Body of pancreas (tissue), 4 donors: ENCODE data around the gene KMT2D. TPM values are rescaled to one million over a fixed set of nuclear protein-coding genes. Genes with fewer than 3 reads are reported as not detected.

ENCODE experiments used
- ATAC-seq: fragments of 150-250 bp; one replicate; pipeline ENCODE4 v1.9.1; 2016
- DNase-seq, 4 donors: peaks; one replicate each; pipeline ENCODE4 v3.0.0-alpha.2; 2019
- H3K27ac ChIP-seq, 4 donors: fragments of 200-600 bp; sonication (generic); 1 replicate in 3 of 4; 2 replicates in 1 of 4; pipeline versions ENCODE4 v1.5.1 to v1.6.1; 2016 to 2019; ENCODE audit warnings: mild to moderate bottlenecking in 1 of 4, mixed read lengths in 1 of 4, moderate library complexity in 1 of 4
- H3K27me3 ChIP-seq, 2 donors: fragments of 200-600 bp; sonication (generic); one replicate each; pipeline ENCODE4 v1.6.0; 2016; ENCODE audit warnings: mild to moderate bottlenecking in 1 of 2
- H3K36me3 ChIP-seq, 2 donors: fragments of 200-600 bp; sonication (generic); replicated peaks in 1 of 2; 2 replicates each; pipeline ENCODE4 v1.5.1; 2016; ENCODE audit warnings: low read depth in 2 of 2; ENCODE audit not compliant: insufficient read depth in 1 of 2
- H3K4me1 ChIP-seq: fragments of 200-600 bp; sonication (generic); one replicate; pipeline ENCODE4 v1.6.0; 2016
- H3K4me3 ChIP-seq, 2 donors: fragments of 200-600 bp; sonication (generic); 1 replicate in 1 of 2; 2 replicates in 1 of 2; pipeline ENCODE4 v1.5.1; 2016 to 2019
- H3K9me3 ChIP-seq, 3 donors: fragments of 200-600 bp; sonication (generic); 1 replicate in 2 of 3; 2 replicates in 1 of 3; pipeline ENCODE4 v1.5.1; 2016
- CTCF ChIP-seq, 7 experiments: fragments of 450-650 bp in 4 of 7; fragments of 200-600 bp in 3 of 7; sonication (generic) in 3 of 7; IDR thresholded peaks; one replicate each; pipeline ENCODE4 v1.5.1; 2016 to 2019; ENCODE audit warnings: antibody characterized with exemption in 7 of 7
- POLR2A ChIP-seq, 3 donors: fragments of 450-650 bp; IDR thresholded peaks; one replicate each; pipeline ENCODE4 v1.6.1; 2016; ENCODE audit warnings: antibody characterized with exemption in 3 of 3, mild to moderate bottlenecking in 2 of 3
- WGBS, 2 donors: methylation state at CpG; one replicate each; pipeline ENCODE4 v1.1.5; 2017; 5-methylcytosine and 5-hydroxymethylcytosine counted together
- intact Hi-C: fragments of 100-400 bp; cut with DNase I; formaldehyde crosslinking; loops from one replicate; pipeline ENCODE4 v1.15.1; 2023
- total RNA-seq, 2 donors: library from RNA; depleted of rRNA; stranded (reverse); fragments of >200 nt; gene quantifications; one replicate each; pipeline ENCODE4 v1.1.0, GENCODE V29; 2016

The KMT2D gene
- total RNA-seq, 2 donors from 2014 or later = 38.4 to 51.1 TPM

- Histone ChIP-seq H3K9me3 (no peaks in the 10 kb centered on the region), H3K27ac (no peak overlapping the region), H3K4me3 (no peak overlapping the region), H3K4me1 (no peaks in the 10 kb centered on the region), H3K27me3 (no peaks in the 10 kb centered on the region), H3K36me3 (peaks cover 40 to 79% of the 10 kb centered on the region in 2 donors)
- intact Hi-C loops = no loop called here
- TF ChIP-seq CTCF (IDR thresholded peaks at IDR 0.05) = peak; percentile 33 to 53 (median 45)
- no peak for TF ChIP-seq POLR2A (IDR thresholded peaks at IDR 0.05)
- 61 to 67% methylated on average over 11 of the region's 11 CpGs for WGBS, 2 donors
- peak; percentile 46 to 55 (median 50) for DNase-seq
- no peak for ATAC-seq
Observed at GRCh38 chr12:49043856-49044258, 16.7 kb downstream of the KMT2D start.

GRCh38 chr12:49043241-49043640 is 17.4 kb downstream of the KMT2D start:
- ATAC-seq = no peak

GRCh38 chr12:49041881-49042484 is 18.6 kb downstream of the KMT2D start:
- Histone ChIP-seq H3K27me3 (no peaks in the 10 kb centered on the region), H3K4me3 (no peak overlapping the region), H3K9me3 (no peaks in the 10 kb centered on the region), H3K36me3 (peaks cover 42 to 70% of the 10 kb centered on the region in 2 donors), H3K27ac (no peak overlapping the region), H3K4me1 (no peaks in the 10 kb centered on the region)
- intact Hi-C loops = no loop called here
- no peak for ATAC-seq
- TF ChIP-seq CTCF (IDR thresholded peaks at IDR 0.05) = no peak
- no peak for TF ChIP-seq POLR2A (IDR thresholded peaks at IDR 0.05)
- WGBS, 2 donors = 83 to 88% methylated on average over 11 to 17 of the region's 18 CpGs
- DNase-seq = no peak

More at GRCh38 chr12:49043241-49043640, 17.4 kb downstream of the KMT2D start:
- no peak for TF ChIP-seq POLR2A (IDR thresholded peaks at IDR 0.05)
- no peak for TF ChIP-seq CTCF (IDR thresholded peaks at IDR 0.05)
- Histone ChIP-seq H3K36me3 (peaks cover 42 to 75% of the 10 kb centered on the region in 2 donors), H3K9me3 (no peaks in the 10 kb centered on the region), H3K4me1 (no peaks in the 10 kb centered on the region), H3K27me3 (no peaks in the 10 kb centered on the region), H3K27ac (no peak overlapping the region), H3K4me3 (no peak overlapping the region)
- DNase-seq = no peak
- WGBS, 2 donors = 85 to 100% methylated on average over 1 to 4 of the region's 4 CpGs
- intact Hi-C loops = no loop called here

- peaks cover 42 to 70% of the 10 kb centered on the region in 2 donors for H3K36me3 ChIP-seq
- ATAC-seq (no peak), DNase-seq (no peak)
- TF ChIP-seq CTCF (IDR thresholded peaks at IDR 0.05) = no peak
- TF ChIP-seq POLR2A (IDR thresholded peaks at IDR 0.05) = no peak
- H3K9me3 ChIP-seq = no peaks in the 10 kb centered on the region
- H3K27me3 ChIP-seq = no peaks in the 10 kb centered on the region
- H3K27ac ChIP-seq = no peak overlapping the region
- no peak overlapping the region for H3K4me3 ChIP-seq
- no peaks in the 10 kb centered on the region for H3K4me1 ChIP-seq
- intact Hi-C loops = no loop called here
- WGBS, 2 donors = 93 to 95% methylated on average over 29 to 30 of the region's 31 CpGs
Observed at GRCh38 chr12:49041036-49041880, 19.3 kb downstream of the KMT2D start.
